Stimulated activated effector memory CD8-positive, alpha-beta T cell treated with anti-CD3 and anti-CD28 coated beads, Interleukin-12 subunit alpha, Interleukin-12 subunit beta, amount 100 ng/mL, for 72 hours (primary cell): ENCODE measurements around the gene JAML.
A peak's percentile ranks its signal among the peaks of the same experiment; 100 is the strongest.

Experiments
- ATAC-seq: fragments of 150-1000 bp; cut with Tn5 transposase; 2 replicates; pipeline ENCODE4 v1.10.0; 2021
- DNase-seq, 2 donors: peaks; one replicate each; pipeline ENCODE4 v3.0.0; 2021 to 2022; ENCODE audit warnings: low spot score in 2 of 2
- H3K27ac Mint-ChIP-seq: one replicate; pipeline ENCODE4 v1.8.0; 2022; ENCODE audit warnings: mild to moderate bottlenecking, mixed read lengths
- H3K36me3 Mint-ChIP-seq: one replicate; pipeline ENCODE4 v1.8.0; 2022; ENCODE audit warnings: mild to moderate bottlenecking, mixed read lengths
- H3K4me1 Mint-ChIP-seq: one replicate; pipeline ENCODE4 v1.8.0; 2022; ENCODE audit warnings: mixed read lengths
- H3K4me3 Mint-ChIP-seq: one replicate; pipeline ENCODE4 v1.8.0; 2022; ENCODE audit warnings: mild to moderate bottlenecking, mixed read lengths
- H3K9me3 Mint-ChIP-seq: one replicate; pipeline ENCODE4 v1.8.0; 2022; ENCODE audit warnings: mixed read lengths

Gene JAML

GRCh38 chr11:118175031-118175992, 49.5 kb downstream of the JAML start:
- Mint-ChIP-seq H3K27ac (no peak overlapping the region), H3K4me3 (no peak overlapping the region), H3K36me3 (no peaks in the 10 kb centered on the region), H3K4me1 (peaks cover 13% of the 10 kb centered on the region), H3K9me3 (no peaks in the 10 kb centered on the region)
- DNase-seq (no peak), ATAC-seq (no peak)

GRCh38 chr11:118174006-118174567, 50.7 kb downstream of the JAML start:
- no peak overlapping the region for H3K4me3 Mint-ChIP-seq

GRCh38 chr11:118172356-118172755, 52.5 kb downstream of the JAML start:
- Mint-ChIP-seq H3K27ac (no peak overlapping the region), H3K9me3 (no peaks in the 10 kb centered on the region), H3K36me3 (no peaks in the 10 kb centered on the region), H3K4me1 (peaks cover 13% of the 10 kb centered on the region), H3K4me3 (no peak overlapping the region)
- ATAC-seq (no peak), DNase-seq (no peak)

More at GRCh38 chr11:118174006-118174567, 50.7 kb downstream of the JAML start:
- H3K9me3 Mint-ChIP-seq: no peaks in the 10 kb centered on the region
- no peaks in the 10 kb centered on the region for H3K36me3 Mint-ChIP-seq
- ATAC-seq (no peak), DNase-seq (no peak)
- H3K4me1 Mint-ChIP-seq: peaks cover 13% of the 10 kb centered on the region
- no peak overlapping the region for H3K27ac Mint-ChIP-seq

GRCh38 chr11:118171269-118172062, 53.3 kb downstream of the JAML start:
- Mint-ChIP-seq H3K36me3 (no peaks in the 10 kb centered on the region), H3K4me1 (peaks cover 13% of the 10 kb centered on the region), H3K9me3 (no peaks in the 10 kb centered on the region), H3K4me3 (no peak overlapping the region), H3K27ac (no peak overlapping the region)
- DNase-seq: peak; percentile 66 to 81
- ATAC-seq: peak; percentile 79

GRCh38 chr11:118170882-118171268, 53.9 kb downstream of the JAML start:
- Mint-ChIP-seq H3K4me1 (peaks cover 9% of the 10 kb centered on the region), H3K27ac (no peak overlapping the region), H3K4me3 (no peak overlapping the region), H3K36me3 (no peaks in the 10 kb centered on the region), H3K9me3 (no peaks in the 10 kb centered on the region)
- DNase-seq: no peak
- no peak for ATAC-seq

GRCh38 chr11:118170231-118170630, 54.6 kb downstream of the JAML start:
- Mint-ChIP-seq H3K4me1 (peaks cover 5% of the 10 kb centered on the region), H3K9me3 (no peaks in the 10 kb centered on the region), H3K4me3 (no peak overlapping the region), H3K27ac (no peak overlapping the region), H3K36me3 (no peaks in the 10 kb centered on the region)
- DNase-seq (no peak), ATAC-seq (no peak)

- H3K9me3 Mint-ChIP-seq: no peaks in the 10 kb centered on the region
- no peak overlapping the region for H3K27ac Mint-ChIP-seq
- H3K36me3 Mint-ChIP-seq: no peaks in the 10 kb centered on the region
- H3K4me1 Mint-ChIP-seq: peaks cover 5% of the 10 kb centered on the region
- H3K4me3 Mint-ChIP-seq: no peak overlapping the region
- DNase-seq (no peak), ATAC-seq (no peak)
These were observed 55.3 kb downstream of the JAML start for GRCh38 chr11:118169300-118170140.

- no peak overlapping the region for H3K27ac Mint-ChIP-seq
- H3K4me1 Mint-ChIP-seq: peaks cover 5% of the 10 kb centered on the region
- H3K9me3 Mint-ChIP-seq: no peaks in the 10 kb centered on the region
- ATAC-seq: no peak
- no peaks in the 10 kb centered on the region for H3K36me3 Mint-ChIP-seq
- no peak for DNase-seq
- H3K4me3 Mint-ChIP-seq: no peak overlapping the region
These were observed 56.1 kb downstream of the JAML start for GRCh38 chr11:118168751-118169150.

GRCh38 chr11:118168316-118168715, 56.5 kb downstream of the JAML start:
- DNase-seq (no peak), ATAC-seq (no peak)
- H3K9me3 Mint-ChIP-seq: no peaks in the 10 kb centered on the region
- no peaks in the 10 kb centered on the region for H3K36me3 Mint-ChIP-seq
- peaks cover 5% of the 10 kb centered on the region for H3K4me1 Mint-ChIP-seq
- H3K4me3 Mint-ChIP-seq: no peak overlapping the region
- H3K27ac Mint-ChIP-seq: no peak overlapping the region

- Mint-ChIP-seq H3K27ac (no peak overlapping the region), H3K9me3 (no peaks in the 10 kb centered on the region), H3K4me3 (no peak overlapping the region), H3K4me1 (peaks cover 5% of the 10 kb centered on the region), H3K36me3 (no peaks in the 10 kb centered on the region)
- DNase-seq (no peak), ATAC-seq (no peak)
These were observed 56.9 kb downstream of the JAML start for GRCh38 chr11:118167906-118168305.

GRCh38 chr11:118167253-118167652, 57.6 kb downstream of the JAML start:
- H3K4me3 Mint-ChIP-seq: no peak overlapping the region

GRCh38 chr11:118166641-118167040, 58.2 kb downstream of the JAML start:
- no peaks in the 10 kb centered on the region for H3K9me3 Mint-ChIP-seq
- no peak for DNase-seq
- H3K4me1 Mint-ChIP-seq: peaks cover 2% of the 10 kb centered on the region
- peaks cover 4% of the 10 kb centered on the region for H3K36me3 Mint-ChIP-seq
- no peak for ATAC-seq
- H3K27ac Mint-ChIP-seq: no peak overlapping the region
- H3K4me3 Mint-ChIP-seq: no peak overlapping the region

More at GRCh38 chr11:118167253-118167652, 57.6 kb downstream of the JAML start:
- DNase-seq (no peak), ATAC-seq (no peak)
- H3K4me1 Mint-ChIP-seq: peaks cover 5% of the 10 kb centered on the region
- H3K27ac Mint-ChIP-seq: no peak overlapping the region
- H3K9me3 Mint-ChIP-seq: no peaks in the 10 kb centered on the region
- no peaks in the 10 kb centered on the region for H3K36me3 Mint-ChIP-seq

GRCh38 chr11:118164885-118165284, 59.9 kb downstream of the JAML start:
- Mint-ChIP-seq H3K9me3 (no peaks in the 10 kb centered on the region), H3K4me1 (no peaks in the 10 kb centered on the region), H3K27ac (no peak overlapping the region), H3K4me3 (no peak overlapping the region), H3K36me3 (peaks cover 5% of the 10 kb centered on the region)
- ATAC-seq: no peak
- DNase-seq: no peak

- no peak for DNase-seq
- no peaks in the 10 kb centered on the region for H3K9me3 Mint-ChIP-seq
- H3K36me3 Mint-ChIP-seq: peaks cover 5% of the 10 kb centered on the region
- no peak overlapping the region for H3K4me3 Mint-ChIP-seq
- no peak overlapping the region for H3K27ac Mint-ChIP-seq
- no peaks in the 10 kb centered on the region for H3K4me1 Mint-ChIP-seq
- no peak for ATAC-seq
These were observed 61.3 kb downstream of the JAML start for GRCh38 chr11:118163494-118163893.

- ATAC-seq (no peak), DNase-seq (no peak)
- no peaks in the 10 kb centered on the region for H3K4me1 Mint-ChIP-seq
- H3K36me3 Mint-ChIP-seq: peaks cover 5% of the 10 kb centered on the region
- H3K4me3 Mint-ChIP-seq: no peak overlapping the region
- no peaks in the 10 kb centered on the region for H3K9me3 Mint-ChIP-seq
- no peak overlapping the region for H3K27ac Mint-ChIP-seq
These were observed 62.0 kb downstream of the JAML start for GRCh38 chr11:118162846-118163245.
